SK-N-SH treated with all-trans-retinoic acid at 6 μM for 48 hours (cell line): ENCODE results near the gene SERP1.

Source experiments
- ATAC-seq: fragments of 200-7000 bp; cut with Tn5 transposase; 3 replicates; pipeline ENCODE4 v1.9.1; 2020; ENCODE audit warnings: mild to moderate bottlenecking, moderate library complexity
- ARNTL ChIP-seq: fragments of 450-650 bp; formaldehyde crosslinking; IDR thresholded peaks from 2 replicates; pipeline ENCODE4 v1.5.0; 2020; ENCODE audit warnings: low read depth, mild to moderate bottlenecking, moderate library complexity, borderline replicate concordance
- CSDC2 ChIP-seq: fragments of 250-450 bp; sonication (Bioruptor Pico); IDR thresholded peaks from 2 replicates; pipeline ENCODE4 v1.5.0; 2020; ENCODE audit warnings: mild to moderate bottlenecking, moderate library complexity
- ESRRG ChIP-seq: fragments of 250-450 bp; sonication (Bioruptor Pico); IDR thresholded peaks from 2 replicates; pipeline ENCODE4 v1.6.1; 2021; ENCODE audit warnings: mild to moderate bottlenecking
- GLIS3 ChIP-seq: fragments of 250-450 bp; sonication (Bioruptor Pico); IDR thresholded peaks from 2 replicates; pipeline ENCODE4 v1.5.0; 2020; ENCODE audit warnings: mild to moderate bottlenecking, moderate library complexity
- ISL1 ChIP-seq: fragments of 250-450 bp; sonication (Bioruptor Pico); IDR thresholded peaks from 2 replicates; pipeline ENCODE4 v2.1.2; 2022; ENCODE audit warnings: mild to moderate bottlenecking, moderate library complexity
- OSR1 ChIP-seq: fragments of 250-450 bp; sonication (Bioruptor Pico); IDR thresholded peaks from 2 replicates; pipeline ENCODE4 v1.8.0; 2022; ENCODE audit warnings: moderate library complexity, mild to moderate bottlenecking, inconsistent platforms
- PPARA ChIP-seq: fragments of 250-450 bp; sonication (Bioruptor Pico); IDR thresholded peaks from 2 replicates; pipeline ENCODE4 v1.5.0; 2020; ENCODE audit warnings: mild to moderate bottlenecking, borderline replicate concordance
- RARB ChIP-seq: fragments of 250-450 bp; sonication (Bioruptor Pico); IDR thresholded peaks from 2 replicates; pipeline ENCODE4 v1.8.0; 2021; ENCODE audit warnings: mild to moderate bottlenecking, moderate library complexity
- SNAI2 ChIP-seq: fragments of 250-450 bp; sonication (Bioruptor Pico); IDR thresholded peaks from 2 replicates; pipeline ENCODE4 v1.5.0; 2020; ENCODE audit warnings: mild to moderate bottlenecking, moderate library complexity
- TCF4 ChIP-seq: fragments of 250-450 bp; sonication (Bioruptor Pico); IDR thresholded peaks from 2 replicates; pipeline ENCODE4 v1.8.0; 2021; ENCODE audit warnings: mild to moderate bottlenecking, moderate library complexity, borderline replicate concordance
- TOX ChIP-seq: fragments of 250-450 bp; sonication (Bioruptor Pico); IDR thresholded peaks from 2 replicates; pipeline ENCODE4 v1.8.0; 2021; ENCODE audit warnings: mild to moderate bottlenecking, moderate library complexity, borderline replicate concordance
- ZC3H10 ChIP-seq: fragments of 250-450 bp; sonication (Bioruptor Pico); IDR thresholded peaks from 2 replicates; pipeline ENCODE4 v1.5.1; 2021; ENCODE audit warnings: mild to moderate bottlenecking, moderate library complexity
- ZFP3 ChIP-seq: fragments of 250-450 bp; sonication (Bioruptor Pico); IDR thresholded peaks from 2 replicates; pipeline ENCODE4 v1.5.0; 2020; ENCODE audit warnings: mild to moderate bottlenecking, moderate library complexity
- ZFP30 ChIP-seq: fragments of 450-650 bp; formaldehyde crosslinking; IDR thresholded peaks from 2 replicates; pipeline ENCODE4 v1.5.0; 2022; ENCODE audit warnings: mild to moderate bottlenecking, moderate library complexity
- ZNF70 ChIP-seq: fragments of 450-650 bp; formaldehyde crosslinking; IDR thresholded peaks from 2 replicates; pipeline ENCODE4 v1.5.0; 2020; ENCODE audit warnings: mild to moderate bottlenecking, moderate library complexity
- ZNF8 ChIP-seq: fragments of 450-650 bp; formaldehyde crosslinking; IDR thresholded peaks from 2 replicates; pipeline ENCODE4 v1.5.0; 2020; ENCODE audit warnings: mild to moderate bottlenecking, moderate library complexity
- TF ChIP-seq, protein P1 (sequence below): fragments of 250-450 bp; sonication (Bioruptor Pico); IDR thresholded peaks from 2 replicates; pipeline ENCODE4 v1.8.0; 2020; ENCODE audit warnings: mild to moderate bottlenecking, moderate library complexity, borderline replicate concordance
- TF ChIP-seq, protein P2 (sequence below): fragments of 250-450 bp; sonication (Bioruptor Pico); IDR thresholded peaks from 2 replicates; pipeline ENCODE4 v1.5.1; 2020; ENCODE audit warnings: low read depth, mild to moderate bottlenecking, moderate library complexity
- TF ChIP-seq, protein P3 (sequence below): fragments of 250-450 bp; sonication (Bioruptor Pico); IDR thresholded peaks from 2 replicates; pipeline ENCODE4 v1.5.1; 2021; ENCODE audit warnings: mild to moderate bottlenecking, moderate library complexity
- TF ChIP-seq, protein P4 (sequence below): fragments of 250-450 bp; sonication (Bioruptor Pico); IDR thresholded peaks from 2 replicates; pipeline ENCODE4 v1.8.0; 2021; ENCODE audit warnings: low read depth, mild to moderate bottlenecking, moderate library complexity, borderline replicate concordance
- TF ChIP-seq, protein P5 (sequence below): fragments of 250-450 bp; sonication (Bioruptor Pico); IDR thresholded peaks from 2 replicates; pipeline ENCODE4 v1.5.0; 2020; ENCODE audit warnings: mild to moderate bottlenecking, moderate library complexity

SERP1 gene

DNA sequence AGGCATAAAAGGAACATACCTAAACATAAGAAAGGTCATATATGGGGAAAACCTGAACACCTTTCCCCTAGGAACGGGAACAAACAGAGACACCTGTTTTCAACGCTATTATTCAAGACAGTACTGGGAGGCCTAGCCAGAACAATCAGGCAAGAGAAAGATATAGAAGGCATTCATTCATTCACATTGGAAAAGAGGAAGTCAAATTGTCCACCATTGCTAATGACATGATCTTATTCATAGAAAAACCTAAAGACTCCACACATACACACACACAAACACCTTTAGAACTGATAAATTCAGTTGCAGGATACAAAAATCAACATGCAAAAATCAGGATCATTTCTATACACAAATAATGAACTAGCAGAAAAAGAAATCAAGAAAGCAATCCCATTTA, 36.5 kb downstream of the SERP1 start (continued):
- TF ChIP-seq, protein P1, sequence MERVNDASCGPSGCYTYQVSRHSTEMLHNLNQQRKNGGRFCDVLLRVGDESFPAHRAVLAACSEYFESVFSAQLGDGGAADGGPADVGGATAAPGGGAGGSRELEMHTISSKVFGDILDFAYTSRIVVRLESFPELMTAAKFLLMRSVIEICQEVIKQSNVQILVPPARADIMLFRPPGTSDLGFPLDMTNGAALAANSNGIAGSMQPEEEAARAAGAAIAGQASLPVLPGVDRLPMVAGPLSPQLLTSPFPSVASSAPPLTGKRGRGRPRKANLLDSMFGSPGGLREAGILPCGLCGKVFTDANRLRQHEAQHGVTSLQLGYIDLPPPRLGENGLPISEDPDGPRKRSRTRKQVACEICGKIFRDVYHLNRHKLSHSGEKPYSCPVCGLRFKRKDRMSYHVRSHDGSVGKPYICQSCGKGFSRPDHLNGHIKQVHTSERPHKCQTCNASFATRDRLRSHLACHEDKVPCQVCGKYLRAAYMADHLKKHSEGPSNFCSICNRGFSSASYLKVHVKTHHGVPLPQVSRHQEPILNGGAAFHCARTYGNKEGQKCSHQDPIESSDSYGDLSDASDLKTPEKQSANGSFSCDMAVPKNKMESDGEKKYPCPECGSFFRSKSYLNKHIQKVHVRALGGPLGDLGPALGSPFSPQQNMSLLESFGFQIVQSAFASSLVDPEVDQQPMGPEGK (CRISPR knock-in tag), result no peak
- TF ChIP-seq ZC3H10 (CRISPR knock-in tag) (no peak), TOX (CRISPR knock-in tag) (no peak), RARB (CRISPR knock-in tag) (no peak)
- TF ChIP-seq, protein P2, sequence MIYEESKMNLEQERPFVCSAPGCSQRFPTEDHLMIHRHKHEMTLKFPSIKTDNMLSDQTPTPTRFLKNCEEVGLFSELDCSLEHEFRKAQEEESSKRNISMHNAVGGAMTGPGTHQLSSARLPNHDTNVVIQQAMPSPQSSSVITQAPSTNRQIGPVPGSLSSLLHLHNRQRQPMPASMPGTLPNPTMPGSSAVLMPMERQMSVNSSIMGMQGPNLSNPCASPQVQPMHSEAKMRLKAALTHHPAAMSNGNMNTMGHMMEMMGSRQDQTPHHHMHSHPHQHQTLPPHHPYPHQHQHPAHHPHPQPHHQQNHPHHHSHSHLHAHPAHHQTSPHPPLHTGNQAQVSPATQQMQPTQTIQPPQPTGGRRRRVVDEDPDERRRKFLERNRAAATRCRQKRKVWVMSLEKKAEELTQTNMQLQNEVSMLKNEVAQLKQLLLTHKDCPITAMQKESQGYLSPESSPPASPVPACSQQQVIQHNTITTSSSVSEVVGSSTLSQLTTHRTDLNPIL (CRISPR knock-in tag), result no peak

DNA sequence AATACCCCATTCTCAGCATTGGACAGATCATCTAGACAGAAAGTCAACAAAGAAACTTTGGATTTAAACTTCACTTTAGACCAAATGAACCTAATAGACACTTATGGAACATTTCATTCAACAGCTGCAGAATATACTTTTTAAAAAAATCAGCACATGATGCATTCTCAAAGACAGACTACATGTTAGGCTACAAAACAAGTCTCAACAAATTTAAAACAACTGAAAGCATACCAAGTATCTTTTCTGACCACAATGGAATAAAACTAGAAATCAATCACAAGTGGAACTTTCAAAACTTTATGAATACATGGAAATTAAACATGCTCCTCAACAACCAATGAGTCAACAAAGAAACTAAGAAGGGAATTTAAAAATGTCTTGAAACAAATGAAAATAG, 37.9 kb downstream of the SERP1 start:
- TF ChIP-seq ISL1 (CRISPR knock-in tag) (no peak), GLIS3 (CRISPR knock-in tag) (no peak), ZNF70 (CRISPR knock-in tag) (no peak), RARB (CRISPR knock-in tag) (no peak), ZFP30 (no peak), PPARA (CRISPR knock-in tag) (no peak), SNAI2 (CRISPR knock-in tag) (no peak), TCF4 (CRISPR knock-in tag) (no peak), ESRRG (CRISPR knock-in tag) (no peak), ARNTL (CRISPR knock-in tag) (no peak), ZFP3 (CRISPR knock-in tag) (no peak), OSR1 (CRISPR knock-in tag) (no peak)
- TF ChIP-seq, protein P3, sequence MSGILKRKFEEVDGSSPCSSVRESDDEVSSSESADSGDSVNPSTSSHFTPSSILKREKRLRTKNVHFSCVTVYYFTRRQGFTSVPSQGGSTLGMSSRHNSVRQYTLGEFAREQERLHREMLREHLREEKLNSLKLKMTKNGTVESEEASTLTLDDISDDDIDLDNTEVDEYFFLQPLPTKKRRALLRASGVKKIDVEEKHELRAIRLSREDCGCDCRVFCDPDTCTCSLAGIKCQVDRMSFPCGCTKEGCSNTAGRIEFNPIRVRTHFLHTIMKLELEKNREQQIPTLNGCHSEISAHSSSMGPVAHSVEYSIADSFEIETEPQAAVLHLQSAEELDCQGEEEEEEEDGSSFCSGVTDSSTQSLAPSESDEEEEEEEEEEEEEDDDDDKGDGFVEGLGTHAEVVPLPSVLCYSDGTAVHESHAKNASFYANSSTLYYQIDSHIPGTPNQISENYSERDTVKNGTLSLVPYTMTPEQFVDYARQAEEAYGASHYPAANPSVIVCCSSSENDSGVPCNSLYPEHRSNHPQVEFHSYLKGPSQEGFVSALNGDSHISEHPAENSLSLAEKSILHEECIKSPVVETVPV (CRISPR knock-in tag), result no peak
- ATAC-seq, result no peak

DNA sequence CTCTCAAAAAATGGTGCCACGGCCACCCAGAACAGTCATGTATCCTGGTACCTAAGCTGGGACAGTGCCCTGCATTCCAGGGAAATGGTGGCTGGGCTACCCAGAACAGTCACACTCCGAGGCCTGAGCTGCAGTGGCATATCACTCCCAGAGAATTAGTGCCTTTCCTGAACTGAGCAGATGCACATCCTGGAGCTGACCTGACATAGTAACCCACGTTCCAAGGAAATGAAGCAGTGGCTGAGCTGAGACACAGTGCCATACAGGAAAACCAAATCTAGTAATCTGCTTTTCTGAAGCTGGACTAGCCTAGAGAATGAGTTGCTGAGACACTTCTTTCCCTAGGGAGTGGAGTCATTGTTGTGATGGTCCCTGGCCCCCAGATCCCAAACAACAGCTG, 41.8 kb downstream of the SERP1 start:
- ATAC-seq, result no peak

More for the DNA sequence above, 41.8 kb downstream of the SERP1 start:
- no peak for TF ChIP-seq TOX (CRISPR knock-in tag)
- TF ChIP-seq ARNTL (CRISPR knock-in tag), result no peak
- TF ChIP-seq CSDC2 (CRISPR knock-in tag), result no peak
- TF ChIP-seq, protein P2 (CRISPR knock-in tag), result no peak
- no peak for TF ChIP-seq SNAI2 (CRISPR knock-in tag)
- no peak for TF ChIP-seq OSR1 (CRISPR knock-in tag)
- TF ChIP-seq, protein P4, sequence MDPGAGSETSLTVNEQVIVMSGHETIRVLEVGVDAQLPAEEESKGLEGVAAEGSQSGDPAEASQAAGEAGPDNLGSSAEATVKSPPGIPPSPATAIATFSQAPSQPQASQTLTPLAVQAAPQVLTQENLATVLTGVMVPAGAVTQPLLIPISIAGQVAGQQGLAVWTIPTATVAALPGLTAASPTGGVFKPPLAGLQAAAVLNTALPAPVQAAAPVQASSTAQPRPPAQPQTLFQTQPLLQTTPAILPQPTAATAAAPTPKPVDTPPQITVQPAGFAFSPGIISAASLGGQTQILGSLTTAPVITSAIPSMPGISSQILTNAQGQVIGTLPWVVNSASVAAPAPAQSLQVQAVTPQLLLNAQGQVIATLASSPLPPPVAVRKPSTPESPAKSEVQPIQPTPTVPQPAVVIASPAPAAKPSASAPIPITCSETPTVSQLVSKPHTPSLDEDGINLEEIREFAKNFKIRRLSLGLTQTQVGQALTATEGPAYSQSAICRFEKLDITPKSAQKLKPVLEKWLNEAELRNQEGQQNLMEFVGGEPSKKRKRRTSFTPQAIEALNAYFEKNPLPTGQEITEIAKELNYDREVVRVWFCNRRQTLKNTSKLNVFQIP, result no peak
- no peak for TF ChIP-seq ZNF70 (CRISPR knock-in tag)
- no peak for TF ChIP-seq ISL1 (CRISPR knock-in tag)
- no peak for TF ChIP-seq PPARA (CRISPR knock-in tag)
- TF ChIP-seq ZC3H10 (CRISPR knock-in tag), result no peak
- no peak for TF ChIP-seq TCF4 (CRISPR knock-in tag)
- TF ChIP-seq ZFP30, result no peak
- TF ChIP-seq, protein P5, sequence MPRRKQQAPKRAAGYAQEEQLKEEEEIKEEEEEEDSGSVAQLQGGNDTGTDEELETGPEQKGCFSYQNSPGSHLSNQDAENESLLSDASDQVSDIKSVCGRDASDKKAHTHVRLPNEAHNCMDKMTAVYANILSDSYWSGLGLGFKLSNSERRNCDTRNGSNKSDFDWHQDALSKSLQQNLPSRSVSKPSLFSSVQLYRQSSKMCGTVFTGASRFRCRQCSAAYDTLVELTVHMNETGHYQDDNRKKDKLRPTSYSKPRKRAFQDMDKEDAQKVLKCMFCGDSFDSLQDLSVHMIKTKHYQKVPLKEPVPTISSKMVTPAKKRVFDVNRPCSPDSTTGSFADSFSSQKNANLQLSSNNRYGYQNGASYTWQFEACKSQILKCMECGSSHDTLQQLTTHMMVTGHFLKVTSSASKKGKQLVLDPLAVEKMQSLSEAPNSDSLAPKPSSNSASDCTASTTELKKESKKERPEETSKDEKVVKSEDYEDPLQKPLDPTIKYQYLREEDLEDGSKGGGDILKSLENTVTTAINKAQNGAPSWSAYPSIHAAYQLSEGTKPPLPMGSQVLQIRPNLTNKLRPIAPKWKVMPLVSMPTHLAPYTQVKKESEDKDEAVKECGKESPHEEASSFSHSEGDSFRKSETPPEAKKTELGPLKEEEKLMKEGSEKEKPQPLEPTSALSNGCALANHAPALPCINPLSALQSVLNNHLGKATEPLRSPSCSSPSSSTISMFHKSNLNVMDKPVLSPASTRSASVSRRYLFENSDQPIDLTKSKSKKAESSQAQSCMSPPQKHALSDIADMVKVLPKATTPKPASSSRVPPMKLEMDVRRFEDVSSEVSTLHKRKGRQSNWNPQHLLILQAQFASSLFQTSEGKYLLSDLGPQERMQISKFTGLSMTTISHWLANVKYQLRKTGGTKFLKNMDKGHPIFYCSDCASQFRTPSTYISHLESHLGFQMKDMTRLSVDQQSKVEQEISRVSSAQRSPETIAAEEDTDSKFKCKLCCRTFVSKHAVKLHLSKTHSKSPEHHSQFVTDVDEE (CRISPR knock-in tag), result no peak
- no peak for TF ChIP-seq ZNF8
